OCI-LY7 (cell line): ENCODE results near the gene SEMA5A. TPM values are rescaled to one million over a fixed set of nuclear protein-coding genes. Genes with fewer than 3 reads are reported as not detected.

Experiments used
- BruUV-seq: library from RNA; stranded (reverse); fragments of 400-500 nt; replicated peaks from 2 replicates; lab custom pipeline; 2021; lab: Mats Ljungman, UMichigan
- CTCF ChIA-PET: fragments of 300-600 bp; sonication (Branson Sonifier 250); formaldehyde crosslinking; loops from one replicate; lab custom pipeline; 2022; ENCODE audit warnings: antibody characterized with exemption; ENCODE audit not compliant: unreplicated experiment; lab: Charles Lee
- POLR2A ChIA-PET: fragments of 300-600 bp; sonication (Branson Sonifier 250); formaldehyde crosslinking; loops from one replicate; lab custom pipeline; 2022; ENCODE audit warnings: antibody characterized with exemption; lab: Charles Lee
- DNase-seq: peaks from one replicate; pipeline ENCODE4 v3.0.0-alpha.2; 2015; ENCODE audit warnings: low spot score
- H2AFZ ChIP-seq: fragments of 200-600 bp; sonication (generic), shearing (Covaris generic); 2 replicates; pipeline ENCODE4 v1.6.1; 2014; ENCODE audit warnings: mild to moderate bottlenecking, antibody characterized with exemption, low read length, moderate library complexity
- H3K27ac ChIP-seq: fragments of 200-600 bp; sonication (generic); 2 replicates; pipeline ENCODE4 v1.5.1; 2014; ENCODE audit warnings: mixed run types, low read depth, mild to moderate bottlenecking, moderate library complexity, low read length, inconsistent platforms; ENCODE audit not compliant: poor library complexity, severe bottlenecking
- H3K36me3 ChIP-seq: fragments of 200-600 bp; sonication (generic); 2 replicates; pipeline ENCODE4 v1.6.1; 2014; ENCODE audit warnings: mild to moderate bottlenecking, antibody characterized with exemption, low read length, moderate library complexity, mixed read lengths; ENCODE audit not compliant: insufficient read depth
- H3K4me1 ChIP-seq: fragments of 200-600 bp; sonication (generic); 2 replicates; pipeline ENCODE4 v1.5.1; 2014; ENCODE audit warnings: mild to moderate bottlenecking, low read length; ENCODE audit not compliant: insufficient read depth, poor library complexity, severe bottlenecking
- H3K4me2 ChIP-seq: fragments of 200-600 bp; sonication (generic); 2 replicates; pipeline ENCODE4 v1.6.1; 2014; ENCODE audit warnings: mild to moderate bottlenecking, low read length
- H3K4me3 ChIP-seq: fragments of 200-600 bp; sonication (generic); 2 replicates; pipeline ENCODE4 v1.5.1; 2014; ENCODE audit warnings: mild to moderate bottlenecking, low read depth, low read length; ENCODE audit not compliant: poor library complexity, severe bottlenecking
- H3K79me2 ChIP-seq: fragments of 200-600 bp; sonication (generic); 2 replicates; pipeline ENCODE4 v1.6.1; 2016; ENCODE audit warnings: low read depth, mild to moderate bottlenecking, low read length, moderate library complexity, mixed read lengths; ENCODE audit not compliant: insufficient read depth
- H3K9me2 ChIP-seq: fragments of 200-600 bp; sonication (generic); 2 replicates; pipeline ENCODE4 v1.6.1; 2016; ENCODE audit warnings: mild to moderate bottlenecking, low read length, mixed read lengths; ENCODE audit not compliant: insufficient read depth
- H3K9me3 ChIP-seq: fragments of 200-600 bp; sonication (generic); 2 replicates; pipeline ENCODE4 v1.6.1; 2014; ENCODE audit warnings: mild to moderate bottlenecking, mixed run types, low read length, mixed read lengths
- H4K20me1 ChIP-seq: fragments of 200-600 bp; sonication (generic); 2 replicates; pipeline ENCODE4 v1.6.1; 2014; ENCODE audit warnings: mild to moderate bottlenecking, antibody characterized with exemption, low read length, moderate library complexity, mixed read lengths; ENCODE audit not compliant: insufficient read depth
- EZH2phosphoT487 ChIP-seq: fragments of 200-600 bp; sonication (generic); IDR thresholded peaks from 2 replicates; pipeline ENCODE4 v1.6.1; 2018; ENCODE audit warnings: low read depth, borderline replicate concordance, mild to moderate bottlenecking, mixed run types, antibody characterized with exemption, low read length, moderate library complexity, mixed read lengths
- intact Hi-C: fragments of 100-400 bp; cut with micrococcal nuclease; formaldehyde crosslinking; loops from one replicate; pipeline ENCODE4 v1.10.0; 2022; ENCODE audit not compliant: unreplicated experiment
- total RNA-seq, 2 experiments: library from RNA; depleted of rRNA in 1 of 2; stranded (reverse); fragments of >200 nt in 1 of 2; shearing (Covaris generic) in 1 of 2; gene quantifications; 2 replicates each; pipeline ENCODE4 v1.2.3, GENCODE V29; 2014 to 2022
- TF ChIP-seq, protein P1 (sequence below): fragments of 200-600 bp; sonication (generic); conservative IDR thresholded peaks from 2 replicates; pipeline ENCODE4 v1.5.1; 2014; ENCODE audit warnings: mild to moderate bottlenecking, antibody characterized with exemption, low read length, moderate library complexity, mixed read lengths

SEMA5A gene
- total RNA-seq, 2 experiments from 2014 or later = not detected

GRCh38 chr5:9207817-9208418 lies 338.0 kb downstream of the SEMA5A start:
- Histone ChIP-seq H4K20me1 (no peaks in the 10 kb centered on the region), H3K27ac (no peak overlapping the region), H3K4me3 (no peak overlapping the region), H2AFZ (no peak overlapping the region), H3K4me2 (no peak overlapping the region), H3K9me2 (no peaks in the 10 kb centered on the region), H3K9me3 (no peaks in the 10 kb centered on the region), H3K79me2 (no peaks in the 10 kb centered on the region), H3K4me1 (no peaks in the 10 kb centered on the region), H3K36me3 (no peaks in the 10 kb centered on the region)
- BruUV-seq = no TSS peak
- no peak for TF ChIP-seq EZH2phosphoT487
- TF ChIP-seq, protein P1, sequence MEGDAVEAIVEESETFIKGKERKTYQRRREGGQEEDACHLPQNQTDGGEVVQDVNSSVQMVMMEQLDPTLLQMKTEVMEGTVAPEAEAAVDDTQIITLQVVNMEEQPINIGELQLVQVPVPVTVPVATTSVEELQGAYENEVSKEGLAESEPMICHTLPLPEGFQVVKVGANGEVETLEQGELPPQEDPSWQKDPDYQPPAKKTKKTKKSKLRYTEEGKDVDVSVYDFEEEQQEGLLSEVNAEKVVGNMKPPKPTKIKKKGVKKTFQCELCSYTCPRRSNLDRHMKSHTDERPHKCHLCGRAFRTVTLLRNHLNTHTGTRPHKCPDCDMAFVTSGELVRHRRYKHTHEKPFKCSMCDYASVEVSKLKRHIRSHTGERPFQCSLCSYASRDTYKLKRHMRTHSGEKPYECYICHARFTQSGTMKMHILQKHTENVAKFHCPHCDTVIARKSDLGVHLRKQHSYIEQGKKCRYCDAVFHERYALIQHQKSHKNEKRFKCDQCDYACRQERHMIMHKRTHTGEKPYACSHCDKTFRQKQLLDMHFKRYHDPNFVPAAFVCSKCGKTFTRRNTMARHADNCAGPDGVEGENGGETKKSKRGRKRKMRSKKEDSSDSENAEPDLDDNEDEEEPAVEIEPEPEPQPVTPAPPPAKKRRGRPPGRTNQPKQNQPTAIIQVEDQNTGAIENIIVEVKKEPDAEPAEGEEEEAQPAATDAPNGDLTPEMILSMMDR = peak; percentile 86
- intact Hi-C loops = loop anchor here (2.0 to 5.0 kb wide), 2 partner anchors 343 to 1281 kb away; no protein-coding TSS in a partner anchor
- DNase-seq = peak; percentile 67
- ChIA-PET CTCF (no interaction called here), POLR2A (no interaction called here)

DNA sequence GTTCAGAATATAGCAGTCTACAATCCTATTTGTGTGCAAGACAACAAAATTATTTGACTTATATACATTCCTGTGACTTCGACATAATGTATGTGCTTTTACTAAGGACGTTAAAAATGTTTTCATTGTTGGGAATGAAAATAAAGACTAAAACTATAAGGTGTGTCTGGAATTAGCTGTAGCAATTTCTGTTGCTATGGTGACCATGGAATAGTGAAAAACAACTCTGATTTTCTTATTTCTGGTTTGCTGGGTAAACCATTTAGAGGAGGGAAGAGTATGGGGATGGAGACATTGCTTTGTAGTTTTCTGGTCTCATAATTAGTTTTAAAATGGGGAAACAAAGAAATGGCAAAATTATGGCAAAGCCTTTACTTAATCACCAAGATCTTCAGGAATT lies 343.2 kb downstream of the SEMA5A start:
- CTCF ChIA-PET = no interaction called here

DNA sequence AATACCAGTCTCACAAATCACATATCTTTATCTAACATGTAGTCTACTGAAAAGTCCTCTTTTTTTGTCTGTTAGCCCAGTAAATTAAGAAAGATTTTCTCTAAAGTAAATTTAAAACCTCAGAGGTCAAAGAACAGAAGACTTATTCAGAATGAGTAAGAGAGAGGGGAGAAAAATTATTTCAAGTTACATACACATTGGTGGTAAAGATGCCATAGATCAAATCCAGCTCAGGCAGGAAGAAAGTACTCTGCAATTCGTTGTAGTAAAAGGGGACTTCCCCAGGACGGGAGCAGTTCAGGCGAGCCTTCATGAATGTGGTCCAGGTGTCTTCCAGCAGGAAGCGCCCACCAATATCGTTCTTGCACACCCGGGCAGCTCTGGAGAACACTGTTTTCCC lies 344.1 kb downstream of the SEMA5A start:
- DNase-seq = no peak
- Histone ChIP-seq H3K9me2 (no peaks in the 10 kb centered on the region), H4K20me1 (no peaks in the 10 kb centered on the region), H3K4me2 (no peak overlapping the region), H3K4me3 (no peak overlapping the region), H3K9me3 (no peaks in the 10 kb centered on the region), H3K27ac (no peak overlapping the region), H3K79me2 (no peaks in the 10 kb centered on the region), H2AFZ (no peak overlapping the region), H3K4me1 (peaks cover 17% of the 10 kb centered on the region), H3K36me3 (no peaks in the 10 kb centered on the region)
- BruUV-seq = no TSS peak
- TF ChIP-seq, protein P1 = no peak
- TF ChIP-seq EZH2phosphoT487 = no peak
- ChIA-PET POLR2A (no interaction called here), CTCF (no interaction called here)
- intact Hi-C loops = no loop called here

More for the DNA sequence above, 343.2 kb downstream of the SEMA5A start:
- DNase-seq = no peak
- TF ChIP-seq EZH2phosphoT487 = no peak
- TF ChIP-seq, protein P1 = no peak
- Histone ChIP-seq H3K9me3 (no peaks in the 10 kb centered on the region), H3K36me3 (no peaks in the 10 kb centered on the region), H3K9me2 (no peaks in the 10 kb centered on the region), H3K27ac (no peak overlapping the region), H3K4me3 (no peak overlapping the region), H3K4me1 (peaks cover 12% of the 10 kb centered on the region), H3K4me2 (no peak overlapping the region), H2AFZ (no peak overlapping the region), H3K79me2 (no peaks in the 10 kb centered on the region), H4K20me1 (no peaks in the 10 kb centered on the region)
- POLR2A ChIA-PET = no interaction called here
- intact Hi-C loops = no loop called here
- no TSS peak for BruUV-seq
